Measurements from ENCODE around the gene SLC13A3.

SLC13A3 gene

GRCh38 chr20:46512943-46513844 is 138.1 kb downstream of the SLC13A3 start, which contains the start of gene ZNF334:
Gene ZNF334, minus strand, starts transcription at chr20:46513559. Its CDS starts 1,457 bp downstream, at chr20:46512102.
- DNase-seq (ENCODE audit: low read depth, low spot score): no peak
- Histone ChIP-seq H3K36me3 (ENCODE audit: insufficient read depth, low read length) (no peaks in the 10 kb centered on the region), H3K9me3 (ENCODE audit: low read depth, low read length) (no peaks in the 10 kb centered on the region), H3K27ac (no peak within 1 kb of the TSS), H3K4me3 (peak within 1 kb of the TSS; percentile 38), H3K9ac (ENCODE audit: insufficient read length) (no peak within 1 kb of the TSS)
- TF ChIP-seq POLR2AphosphoS5 (IDR thresholded peaks at IDR 0.05; ENCODE audit: borderline replicate concordance, low read depth, low read length) (no peak), EZH2 (IDR thresholded peaks at IDR 0.05) (no peak), FOXP2 (optimal IDR thresholded peaks at IDR 0.05; ENCODE audit: control extremely low read depth, extremely low read length, insufficient read depth) (no peak)

DNA sequence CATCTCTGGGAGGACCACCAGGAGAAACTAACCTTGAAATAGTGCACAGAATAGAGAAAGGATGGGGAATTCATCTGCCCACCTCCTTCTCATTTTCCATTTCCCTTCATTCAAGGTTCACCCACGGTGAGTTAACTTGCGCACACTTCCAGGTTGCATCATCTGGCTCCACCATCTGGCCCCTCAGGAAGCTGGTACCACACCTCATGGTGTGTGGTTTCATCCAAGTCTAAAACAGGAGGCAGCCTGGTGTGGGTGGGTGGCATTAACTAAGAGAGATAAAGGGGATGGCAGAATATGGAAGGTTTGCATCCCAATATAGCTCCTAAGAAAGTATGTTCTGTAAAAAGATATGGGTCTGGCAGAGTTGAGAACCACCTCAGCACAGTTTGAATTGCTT is 141.7 kb downstream of the SLC13A3 start:
- H3K27ac ChIP-seq: no peak overlapping the region
- no peak overlapping the region for H3K9ac ChIP-seq (ENCODE audit: insufficient read length)
- no peak for TF ChIP-seq EZH2 (IDR thresholded peaks at IDR 0.05)
- TF ChIP-seq POLR2AphosphoS5 (IDR thresholded peaks at IDR 0.05; ENCODE audit: borderline replicate concordance, low read depth, low read length): no peak
- no peak for TF ChIP-seq FOXP2 (optimal IDR thresholded peaks at IDR 0.05; ENCODE audit: control extremely low read depth, extremely low read length, insufficient read depth)
- H3K9me3 ChIP-seq (ENCODE audit: low read depth, low read length): no peaks in the 10 kb centered on the region
- H3K4me3 ChIP-seq: no peak overlapping the region
- H3K36me3 ChIP-seq (ENCODE audit: insufficient read depth, low read length): no peaks in the 10 kb centered on the region
- no peak for DNase-seq (ENCODE audit: low read depth, low spot score)

All from SK-N-MC (cell line).